GM18505 (cell line): Measurements from ENCODE around the gene RNF214.
"Not testable (repeated sequence)": the region's sequence is repeated elsewhere in the genome, so short reads cannot be mapped to it uniquely, and the experiment has no call there.

Source experiments
- ATAC-seq: cut with Tn5 transposase; IDR thresholded peaks from one replicate; pipeline ENCODE4 v1.9.1; 2021; ENCODE audit not compliant: unreplicated experiment
- POLR2A ChIP-seq: IDR thresholded peaks from 4 replicates; pipeline ENCODE4 v1.6.1; 2011; ENCODE audit warnings: borderline replicate concordance; ENCODE audit not compliant: insufficient read depth, insufficient read length; ENCODE audit errors: extremely low read depth

Gene RNF214

DNA sequence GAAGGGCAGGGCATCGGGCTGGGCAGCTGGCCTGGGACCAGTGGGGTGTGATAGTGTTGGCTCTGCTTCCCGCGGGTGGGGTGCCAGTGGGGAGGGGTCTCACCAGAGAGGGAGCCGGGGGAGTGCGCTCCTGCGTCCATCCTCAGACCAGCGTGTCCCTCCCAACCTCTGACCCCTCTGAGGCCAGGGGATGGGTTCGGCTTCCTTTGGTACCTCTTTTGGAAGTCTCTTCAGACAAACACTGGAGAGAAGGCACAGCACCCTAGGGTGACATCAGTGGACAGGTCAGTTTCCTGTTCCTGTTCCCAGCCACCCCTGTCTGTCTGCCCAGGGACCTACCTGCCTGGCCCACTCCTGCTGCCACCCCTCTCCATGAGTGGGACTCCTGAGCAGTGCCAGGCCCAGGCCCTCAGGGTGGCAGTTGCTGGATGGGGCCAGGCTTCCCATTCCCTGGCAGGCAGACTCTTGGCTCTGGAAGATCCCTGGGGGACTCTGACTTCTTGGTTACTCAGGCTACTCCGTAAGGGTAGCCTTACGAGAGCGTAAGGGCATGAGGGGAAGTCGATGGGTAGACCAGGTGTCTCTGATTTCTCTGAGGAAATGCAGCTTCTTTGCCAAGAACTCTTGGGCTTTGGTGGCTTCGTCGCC is 30.7 kb upstream of the RNF214 start:
- no peak for ATAC-seq
- TF ChIP-seq POLR2A: no peak

DNA sequence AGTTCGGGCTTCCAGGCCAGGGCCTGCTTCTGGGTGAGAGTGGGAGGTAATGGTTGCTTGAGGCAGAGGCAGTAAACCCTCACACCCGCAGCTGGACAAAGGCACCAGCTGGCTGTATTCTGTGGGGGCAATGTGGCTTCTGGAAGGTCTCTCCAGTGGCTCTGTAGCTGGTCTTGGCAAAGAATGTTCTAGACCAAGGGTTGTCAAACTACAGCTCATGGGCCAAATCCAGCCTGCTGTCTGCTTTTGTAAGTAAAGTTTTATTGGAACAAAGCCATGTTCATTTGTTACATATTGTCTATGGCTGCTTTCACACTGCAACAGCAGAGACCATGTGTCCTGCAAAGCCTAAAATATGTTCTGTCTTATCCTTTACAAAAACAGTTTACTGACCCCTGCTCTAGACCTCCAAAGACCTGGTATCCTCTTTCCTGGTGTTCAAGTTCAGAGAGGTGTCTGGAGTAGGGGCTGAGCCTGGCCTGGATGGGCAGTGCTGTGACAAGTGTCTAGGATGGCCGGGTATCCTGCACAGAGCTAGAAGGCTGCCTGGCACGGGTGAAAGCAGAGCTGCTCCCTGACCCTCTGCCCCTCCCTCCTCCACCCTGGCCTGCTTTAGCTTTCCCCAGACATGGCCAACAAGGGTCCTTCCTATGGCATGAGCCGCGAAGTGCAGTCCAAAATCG is 29.9 kb upstream of the RNF214 start:
- ATAC-seq: no peak
- no peak for TF ChIP-seq POLR2A

DNA sequence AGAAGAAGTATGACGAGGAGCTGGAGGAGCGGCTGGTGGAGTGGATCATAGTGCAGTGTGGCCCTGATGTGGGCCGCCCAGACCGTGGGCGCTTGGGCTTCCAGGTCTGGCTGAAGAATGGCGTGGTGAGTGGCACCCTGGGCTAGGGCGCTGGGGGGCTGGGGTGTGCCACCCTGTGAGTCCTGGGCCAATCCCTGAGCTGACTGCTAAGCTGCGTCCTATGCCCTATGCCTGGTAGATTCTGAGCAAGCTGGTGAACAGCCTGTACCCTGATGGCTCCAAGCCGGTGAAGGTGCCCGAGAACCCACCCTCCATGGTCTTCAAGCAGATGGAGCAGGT is 29.4 kb upstream of the RNF214 start:
- TF ChIP-seq POLR2A: no peak
- no peak for ATAC-seq

- no peak for ATAC-seq
- no peak for TF ChIP-seq POLR2A
Observed at GRCh38 chr11:117204283-117205080, 28.0 kb upstream of the RNF214 start.

DNA sequence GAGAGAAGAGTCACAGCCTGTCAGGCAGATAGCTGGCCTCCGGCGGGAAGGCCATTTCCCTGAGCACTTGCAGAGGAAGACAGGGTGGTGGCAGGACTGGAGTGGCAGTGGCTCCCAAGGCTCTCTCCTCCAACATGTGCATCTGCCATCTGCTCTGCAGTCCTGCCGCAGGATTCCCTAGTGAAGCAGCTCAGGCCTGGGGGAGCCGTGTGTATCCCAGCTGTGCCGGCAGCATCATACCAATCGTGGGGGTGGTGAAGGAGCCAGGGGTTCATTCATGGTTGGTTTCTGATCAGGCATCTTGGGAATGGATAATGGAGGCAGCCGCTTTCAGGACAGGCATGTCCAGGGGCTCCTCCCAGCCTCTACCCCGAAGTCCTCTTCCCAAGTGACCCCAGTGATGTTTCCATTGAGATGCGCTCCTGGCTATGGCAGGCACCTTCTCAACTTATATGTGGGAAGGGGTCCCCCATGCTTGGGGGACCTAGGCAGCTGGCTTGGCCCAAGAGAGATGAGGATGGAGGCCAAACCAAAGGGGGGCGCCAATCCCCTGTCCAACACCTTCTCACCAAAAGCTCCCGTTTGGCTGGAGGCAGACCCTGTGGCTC is 27.2 kb upstream of the RNF214 start:
- TF ChIP-seq POLR2A: no peak
- no peak for ATAC-seq

DNA sequence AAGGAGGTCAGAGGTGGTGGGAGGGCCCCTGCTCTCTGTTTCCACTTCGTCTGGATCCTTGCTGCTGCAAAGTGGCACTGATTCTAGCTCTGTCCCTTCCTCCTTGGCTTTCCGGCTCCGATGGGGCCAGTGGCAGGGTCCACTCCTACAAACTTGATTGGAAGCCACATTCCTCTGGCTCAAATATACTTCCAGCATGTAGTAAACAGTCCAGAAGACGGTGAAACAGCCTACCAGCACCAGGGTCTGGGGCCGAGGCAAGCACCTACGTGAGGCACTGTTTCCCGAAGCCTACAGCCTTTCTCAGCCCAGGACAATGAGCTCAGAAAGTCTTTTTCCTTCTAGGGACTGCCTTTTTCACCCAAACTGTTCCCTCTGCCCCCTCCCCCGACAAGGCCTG is 26.4 kb upstream of the RNF214 start:
- ATAC-seq: not testable (repeated sequence)

GRCh38 chr11:117206859-117207258 is 25.6 kb upstream of the RNF214 start:
- ATAC-seq: not testable (repeated sequence)

DNA sequence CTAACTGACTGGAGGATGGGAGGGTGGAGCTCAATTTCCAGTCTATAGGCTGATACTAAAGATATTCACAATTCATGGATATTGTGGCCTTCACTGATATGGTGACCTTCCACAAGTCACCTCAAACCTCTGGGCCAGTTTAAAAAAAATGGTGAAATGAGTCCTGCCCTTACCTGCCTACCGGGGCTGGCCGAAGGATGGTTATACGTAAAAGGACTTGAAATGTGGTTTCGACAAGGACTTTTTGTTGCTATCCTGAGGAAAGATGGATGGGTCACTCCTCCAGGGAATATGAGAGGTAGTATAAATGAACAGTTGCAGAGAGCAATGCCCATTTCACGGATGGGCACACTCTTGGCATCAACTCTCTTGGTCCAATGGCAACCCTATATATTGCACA is 25.0 kb upstream of the RNF214 start:
- not testable (repeated sequence) for ATAC-seq

DNA sequence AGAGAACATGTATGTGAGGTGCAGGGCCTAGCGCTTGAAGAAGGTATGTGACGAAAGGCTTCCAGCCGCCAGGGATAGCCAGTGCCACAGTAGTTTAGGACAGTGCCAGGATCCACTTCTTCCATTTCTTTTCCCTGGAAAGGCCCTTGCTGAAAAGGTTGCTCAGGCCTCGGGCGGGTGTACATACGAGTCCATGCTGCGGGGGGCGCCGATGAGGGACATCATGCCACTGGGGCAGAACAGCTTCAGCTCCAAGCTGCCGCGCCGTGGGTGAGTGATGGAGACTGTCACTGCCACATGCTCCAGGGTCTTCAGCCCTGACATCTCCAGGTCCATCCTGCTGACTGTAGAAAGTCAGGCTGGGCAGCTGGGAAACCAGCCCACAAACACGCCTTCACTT is 23.8 kb upstream of the RNF214 start:
- not testable (repeated sequence) for ATAC-seq

DNA sequence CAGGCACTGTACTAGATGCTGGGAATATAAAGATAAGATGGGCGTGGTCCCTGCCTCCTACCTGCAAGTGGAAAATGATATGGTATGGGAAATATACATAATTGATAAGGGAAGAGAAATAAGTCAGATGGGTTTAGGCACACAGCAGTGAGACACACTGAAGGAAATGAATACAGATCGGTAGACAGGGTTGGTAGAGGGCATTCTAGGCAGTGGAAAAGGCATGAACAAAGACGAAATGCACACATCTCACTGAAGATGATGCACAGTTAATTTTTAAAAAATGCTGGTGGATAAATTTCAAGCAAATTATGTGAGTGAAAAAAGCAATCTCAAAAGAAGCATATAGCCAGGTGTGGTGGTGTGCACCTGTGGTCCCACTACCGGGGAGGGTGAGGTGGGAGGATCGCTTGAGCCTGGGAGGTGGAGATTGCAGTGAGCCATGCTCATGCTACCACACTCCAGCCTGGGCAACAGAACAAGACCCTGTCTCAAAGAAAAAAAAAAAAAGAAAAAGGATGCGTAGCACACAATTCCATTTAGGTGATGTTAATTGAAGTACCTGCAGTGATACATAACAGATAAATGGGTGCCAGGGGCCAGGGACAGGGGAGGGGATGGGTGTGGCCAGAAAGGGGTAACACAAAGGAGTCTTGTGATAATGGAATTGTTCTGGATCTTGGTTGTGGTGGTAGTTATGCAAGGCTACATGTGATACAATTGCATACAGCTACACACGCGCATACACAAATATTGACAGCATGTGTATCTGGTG is 22.9 kb upstream of the RNF214 start:
- ATAC-seq: not testable (repeated sequence)

DNA sequence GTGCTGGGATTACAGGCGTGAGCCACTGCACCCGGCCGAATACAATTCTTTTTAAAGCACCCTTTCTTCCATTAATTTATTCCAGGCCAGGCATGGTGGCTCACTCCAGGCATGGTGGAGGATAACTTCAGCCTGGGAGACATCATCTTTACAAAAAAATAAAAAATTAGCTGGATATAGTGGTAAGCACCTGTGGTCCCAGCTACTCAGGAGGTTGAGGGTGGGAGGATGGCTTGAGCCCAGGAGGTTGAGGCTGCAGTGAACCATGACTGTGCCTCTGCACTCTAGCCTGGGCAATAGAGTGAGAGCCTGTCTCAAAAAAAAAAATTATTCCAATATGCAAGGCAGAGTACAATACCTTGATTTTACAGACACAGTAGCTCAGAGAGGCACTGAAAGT is 21.9 kb upstream of the RNF214 start:
- no peak for TF ChIP-seq POLR2A
- no peak for ATAC-seq

DNA sequence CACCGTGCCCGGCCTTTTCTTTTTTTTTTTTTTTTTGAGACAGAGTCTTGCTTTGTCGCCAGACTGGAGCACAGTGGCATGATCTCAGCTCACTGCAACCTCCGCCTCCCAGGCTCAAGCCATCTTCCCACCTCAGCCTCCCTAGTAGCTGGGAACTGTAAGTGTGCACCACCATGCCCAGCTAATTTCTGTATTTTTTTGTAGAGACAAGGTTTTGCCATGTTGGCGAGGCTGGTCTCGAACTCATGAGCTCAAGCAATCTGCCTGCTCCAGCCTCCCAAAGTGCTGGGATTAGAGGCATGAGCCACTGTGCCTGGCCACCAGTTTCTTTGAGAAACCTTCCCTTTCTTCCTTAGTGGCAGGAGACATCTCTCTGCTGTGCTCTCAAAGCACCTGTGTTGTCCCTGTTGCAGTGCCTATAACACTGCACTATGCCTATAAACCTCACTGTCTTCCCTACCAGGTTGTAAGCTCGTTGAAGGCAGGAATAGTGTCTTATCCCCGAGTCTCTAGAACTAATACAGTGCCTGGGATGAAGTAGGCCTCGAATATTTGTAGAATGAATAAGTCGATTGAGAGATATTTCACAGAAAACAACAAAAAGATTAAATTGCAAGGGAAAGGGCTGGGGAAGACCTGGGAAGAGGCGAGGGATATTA is 19.6 kb upstream of the RNF214 start:
- ATAC-seq: no peak
- TF ChIP-seq POLR2A: no peak

GRCh38 chr11:117214404-117215110 is 17.9 kb upstream of the RNF214 start:
- no peak for ATAC-seq
- no peak for TF ChIP-seq POLR2A
